Posterior cingulate gyrus (tissue), 11 donors: ENCODE data around the gene CAMK1D.
A peak's percentile ranks its signal among the peaks of the same experiment; 100 is the strongest.

Source experiments
- DNase-seq, 10 donors: peaks; one replicate each; pipeline versions ENCODE4 v3.0.0 to v3.0.0-alpha.2; 2020 to 2021; ENCODE audit warnings: mixed read lengths in 3 of 10
- intact Hi-C: fragments of 100-400 bp; cut with DNase I; formaldehyde crosslinking; loops from one replicate; pipeline ENCODE4 v1.15.1; 2023

Gene CAMK1D

GRCh38 chr10:12445701-12446334 is 96.5 kb downstream of the CAMK1D start:
- intact Hi-C loops = no loop called here
- DNase-seq = no peak

- DNase-seq = peak in 1 of 10 donors; percentile 15
- intact Hi-C loops = no loop called here
Measured at GRCh38 chr10:12448340-12448728, 99.0 kb downstream of the CAMK1D start.

DNA sequence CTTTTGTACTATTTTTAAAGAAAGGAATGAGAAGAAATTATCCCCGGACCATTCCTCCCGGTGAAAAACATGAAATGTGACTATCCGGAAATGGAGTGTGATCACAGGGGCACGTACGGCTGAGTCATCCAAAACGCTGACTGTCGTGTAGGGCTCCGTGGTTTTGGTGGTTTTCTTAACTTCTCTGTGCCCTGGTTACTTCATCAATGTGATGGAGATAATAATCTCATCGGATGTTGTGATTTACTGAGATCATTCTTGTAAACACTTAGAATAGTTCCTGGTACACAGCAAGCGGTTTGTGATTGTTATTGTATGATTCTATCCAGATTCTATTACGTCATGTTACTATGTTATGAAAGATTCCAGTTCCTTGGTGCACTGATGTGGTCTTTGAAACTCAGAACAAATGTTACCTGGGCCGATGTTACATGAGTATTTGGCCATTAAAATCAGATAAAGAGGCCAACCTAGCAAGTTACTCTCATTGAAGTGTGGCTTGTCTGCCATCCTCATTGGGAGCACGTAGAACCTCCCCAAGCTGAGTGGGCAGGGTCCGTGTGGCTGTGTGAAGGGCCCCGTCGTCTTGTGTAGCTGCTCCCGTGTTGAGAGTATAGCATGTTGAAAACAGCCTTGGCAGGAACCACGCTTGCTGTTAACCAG is 99.5 kb downstream of the CAMK1D start:
- intact Hi-C loops = no loop called here
- peak in 1 of 10 donors; percentile 29 for DNase-seq

DNA sequence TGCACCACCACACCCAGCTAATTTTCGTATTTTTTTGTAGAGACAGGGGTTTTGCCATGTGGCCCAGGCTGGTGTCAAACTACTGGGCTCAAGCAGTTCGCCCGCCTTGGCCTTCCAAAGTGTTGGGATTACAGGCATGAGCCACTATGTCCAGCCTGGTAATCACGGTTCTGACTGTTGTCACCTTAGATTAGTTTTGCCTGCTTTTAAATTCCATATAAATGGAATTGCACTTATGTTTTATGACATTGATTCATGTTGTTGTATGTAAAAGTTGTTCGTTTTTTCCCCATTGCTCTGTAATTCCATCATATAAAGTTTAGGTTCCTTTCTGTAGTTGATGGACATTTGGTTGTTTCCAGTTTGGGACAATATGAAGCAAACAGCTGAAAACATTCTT is 106.0 kb downstream of the CAMK1D start:
- intact Hi-C loops = no loop called here
- DNase-seq = no peak

DNA sequence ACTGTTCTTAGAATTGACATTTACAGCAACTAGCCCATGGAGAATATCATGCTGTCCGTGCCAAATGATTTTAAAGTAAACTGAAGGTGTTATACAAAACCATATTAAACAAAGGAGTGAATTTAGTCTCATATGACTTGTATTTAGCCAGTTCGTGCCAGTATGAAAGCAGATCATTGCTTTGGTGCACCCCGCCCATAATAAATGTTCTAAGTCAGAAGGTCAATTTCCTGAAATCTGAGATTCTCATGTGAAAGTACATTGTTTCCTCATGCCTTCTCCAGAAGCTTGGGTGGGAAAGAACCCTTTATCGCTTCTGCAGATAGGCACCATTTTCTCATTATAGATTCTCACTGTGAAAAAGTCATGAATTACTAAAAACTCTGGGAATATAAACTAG is 106.4 kb downstream of the CAMK1D start:
- intact Hi-C loops = no loop called here
- DNase-seq = no peak

DNA sequence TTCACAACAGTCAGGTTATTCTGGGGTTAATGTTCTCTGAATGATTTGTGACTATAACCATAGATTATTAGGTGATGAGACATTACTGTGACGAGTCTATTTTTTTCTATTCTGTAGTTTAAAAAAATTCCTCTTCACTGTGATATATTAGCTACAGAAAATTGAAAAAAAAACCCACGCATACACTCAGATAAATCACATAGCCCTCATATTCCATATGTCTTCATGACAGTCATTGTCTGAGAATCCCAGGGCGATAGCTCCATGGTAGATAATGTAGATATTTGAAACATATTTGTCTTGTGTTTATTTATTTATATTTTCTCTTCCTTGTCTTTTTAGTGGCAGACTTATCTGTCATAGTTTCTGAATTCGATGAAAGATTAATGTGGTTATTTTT is 110.0 kb downstream of the CAMK1D start:
- DNase-seq = no peak
- intact Hi-C loops = no loop called here

GRCh38 chr10:12459762-12460161 is 110.4 kb downstream of the CAMK1D start:
- peak in 1 of 10 donors; percentile 6 for DNase-seq
- intact Hi-C loops = no loop called here

- DNase-seq = no peak
- intact Hi-C loops = no loop called here
Measured at GRCh38 chr10:12463459-12463838, 114.1 kb downstream of the CAMK1D start.

GRCh38 chr10:12465385-12466136 is 116.2 kb downstream of the CAMK1D start:
- intact Hi-C loops = no loop called here
- DNase-seq = peak in 1 of 10 donors; percentile 2

- intact Hi-C loops = no loop called here
- DNase-seq = peak in 1 of 10 donors; percentile 2
Measured at GRCh38 chr10:12466704-12467305, 117.5 kb downstream of the CAMK1D start.

DNA sequence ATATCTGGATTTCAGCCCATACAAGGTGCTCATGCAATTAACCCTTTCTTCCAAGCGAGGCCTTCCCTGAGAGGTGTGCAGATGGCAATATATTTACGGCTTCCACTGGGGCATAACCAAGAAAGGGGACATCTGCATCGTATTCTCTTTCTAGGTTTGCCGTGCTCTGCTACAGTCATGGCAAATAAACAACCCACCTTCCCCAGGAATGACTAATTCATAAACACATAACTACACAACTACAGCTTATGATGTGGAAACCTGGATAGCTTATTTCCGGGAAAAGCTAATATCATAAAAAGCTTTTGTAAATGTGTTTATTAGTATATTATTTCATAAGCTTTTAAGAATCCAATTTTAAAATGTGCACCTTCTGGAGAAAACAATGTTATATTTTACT is 120.0 kb downstream of the CAMK1D start:
- no peak for DNase-seq

GRCh38 chr10:12470719-12471118 is 121.4 kb downstream of the CAMK1D start:
- intact Hi-C loops = no loop called here
- no peak for DNase-seq

More for the DNA sequence above, 120.0 kb downstream of the CAMK1D start:
- intact Hi-C loops = no loop called here

GRCh38 chr10:12471135-12471534 is 121.8 kb downstream of the CAMK1D start:
- DNase-seq = no peak
- intact Hi-C loops = no loop called here

- DNase-seq = no peak
- intact Hi-C loops = no loop called here
Measured at GRCh38 chr10:12473491-12473890, 124.1 kb downstream of the CAMK1D start.

- peak in 1 of 10 donors; percentile 2 for DNase-seq
- intact Hi-C loops = no loop called here
Measured at GRCh38 chr10:12474727-12475412, 125.5 kb downstream of the CAMK1D start.

- intact Hi-C loops = no loop called here
Measured at GRCh38 chr10:12476656-12477055, 127.3 kb downstream of the CAMK1D start.

DNA sequence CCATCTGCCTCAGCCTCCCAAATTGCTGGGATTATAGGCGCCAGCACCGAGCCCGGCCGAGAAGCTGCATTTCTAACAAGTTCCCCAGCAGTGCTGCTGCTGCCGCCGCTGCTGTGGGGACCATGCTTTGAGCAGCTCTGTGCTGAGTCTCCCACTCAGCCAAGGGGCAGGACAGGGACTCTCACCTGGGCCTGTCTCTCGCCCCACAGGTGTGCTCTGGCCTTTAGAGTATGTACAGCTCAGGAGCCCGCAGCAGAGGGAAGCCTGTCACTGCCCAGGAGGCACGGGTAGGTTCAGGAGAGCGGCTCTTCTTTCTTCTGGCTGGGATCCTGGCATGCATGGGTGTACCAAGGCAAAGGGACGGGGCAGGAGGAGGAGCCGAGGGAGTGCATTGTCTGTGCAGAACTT is 130.1 kb downstream of the CAMK1D start:
- intact Hi-C loops = no loop called here
- peak in 1 of 10 donors; percentile 69 for DNase-seq

More at GRCh38 chr10:12476656-12477055, 127.3 kb downstream of the CAMK1D start:
- DNase-seq = peak in 2 of 10 donors; percentile 14 to 61

DNA sequence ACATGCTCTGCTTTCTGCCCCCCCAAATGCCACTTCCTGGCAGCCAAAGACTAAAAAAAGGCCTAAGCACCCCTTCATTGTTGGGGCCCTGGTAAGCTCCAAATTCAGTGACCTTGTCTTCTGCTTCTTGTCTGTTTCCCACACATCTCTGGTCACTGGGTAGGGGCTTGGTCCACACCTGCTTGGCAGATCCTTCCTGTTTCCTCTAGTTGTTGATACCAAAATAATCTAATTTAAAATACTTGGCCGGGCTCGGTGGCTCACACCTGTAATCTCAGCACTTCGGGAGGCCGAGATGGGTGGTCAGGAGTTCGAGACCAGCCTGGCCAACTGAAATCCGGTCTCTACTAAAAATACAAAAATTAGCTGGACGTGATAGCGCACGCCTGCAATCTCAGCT is 130.6 kb downstream of the CAMK1D start:
- DNase-seq = peak in 1 of 10 donors; percentile 43

GRCh38 chr10:12480440-12480839 is 131.1 kb downstream of the CAMK1D start:
- intact Hi-C loops = no loop called here
- DNase-seq = peak in 1 of 10 donors; percentile 10

More for the DNA sequence above, 130.6 kb downstream of the CAMK1D start:
- intact Hi-C loops = no loop called here

DNA sequence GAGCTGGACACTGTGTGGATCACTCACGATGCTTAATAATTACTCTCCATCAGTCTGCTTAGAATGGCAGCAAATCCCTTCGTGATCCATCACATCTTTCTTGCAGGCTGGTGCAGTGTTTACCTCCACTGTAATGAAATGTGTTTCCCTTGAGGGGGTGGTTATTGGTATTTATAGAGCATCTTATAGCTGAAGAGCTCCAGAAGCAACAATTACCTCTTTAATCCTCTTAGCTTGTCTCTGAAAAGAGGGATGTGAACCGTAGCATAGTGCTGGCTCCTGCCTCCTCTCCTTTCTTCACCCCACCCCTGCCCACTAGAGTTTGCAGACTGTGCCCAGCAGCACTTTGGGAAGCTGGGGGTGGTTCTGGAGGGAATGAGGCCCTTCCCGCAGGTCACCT is 132.6 kb downstream of the CAMK1D start:
- DNase-seq = peak in 1 of 10 donors; percentile 38
- intact Hi-C loops = no loop called here
